ENCODE data around the gene ACTN4.

ACTN4 gene

DNA sequence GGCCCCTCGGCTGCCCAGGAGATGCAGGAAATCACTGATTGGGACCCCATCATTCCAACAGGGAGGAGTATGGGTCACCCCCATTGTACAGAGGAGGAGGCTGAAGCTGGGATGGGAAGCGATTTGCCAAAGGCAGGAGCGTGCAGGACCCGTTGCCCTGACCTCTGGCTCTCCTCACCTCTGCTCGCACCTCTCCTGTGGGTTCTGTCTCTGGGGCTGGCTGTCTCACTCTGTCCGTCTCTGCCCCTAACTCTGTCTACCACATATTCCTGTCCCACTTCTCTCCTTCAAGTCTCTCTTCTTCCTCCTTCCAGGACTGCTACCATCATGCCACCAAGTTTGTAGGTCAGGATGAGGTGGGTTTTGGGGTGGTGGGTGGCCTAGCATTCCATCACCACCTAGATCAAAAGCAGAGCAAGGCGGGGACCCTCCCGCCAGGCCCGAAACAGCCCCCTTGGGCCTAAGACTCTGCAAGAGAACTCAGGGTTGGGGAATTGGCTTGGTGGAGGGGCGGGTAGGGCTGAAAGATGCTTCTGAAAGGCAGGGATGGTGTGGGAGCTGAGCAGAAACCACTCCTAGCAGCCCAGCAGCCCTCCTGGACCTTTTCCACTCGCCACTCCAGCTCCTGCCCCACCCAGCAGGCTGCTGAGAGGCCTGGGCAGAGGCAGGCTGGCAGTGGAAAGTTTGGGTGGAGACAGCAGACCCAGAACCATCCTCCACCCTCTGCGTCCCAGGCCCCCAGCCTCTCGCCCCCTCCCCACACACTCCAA is 126.9 kb downstream of the ACTN4 start:
- DNase-seq, result no peak

DNA sequence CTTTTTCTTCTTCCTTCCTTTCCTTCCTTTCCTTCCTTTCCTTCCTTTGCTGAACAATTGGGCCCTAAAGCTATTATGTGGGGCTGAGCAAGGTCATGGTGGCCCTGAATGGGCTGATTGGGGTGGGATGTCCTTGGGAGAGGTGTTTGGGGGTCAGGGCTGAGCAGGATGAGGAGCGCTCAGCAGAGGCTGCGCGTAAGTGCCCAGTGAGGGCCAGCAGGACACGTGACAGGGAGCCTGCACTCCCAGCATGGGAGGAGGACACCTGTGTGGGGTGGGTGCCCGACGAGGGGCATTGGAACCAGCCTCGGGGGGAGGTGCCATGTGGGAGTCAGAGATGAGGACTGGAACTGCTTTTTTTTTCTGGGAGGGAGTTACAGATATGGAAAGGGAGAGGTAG is 131.3 kb downstream of the ACTN4 start:
- DNase-seq, result no peak

DNA sequence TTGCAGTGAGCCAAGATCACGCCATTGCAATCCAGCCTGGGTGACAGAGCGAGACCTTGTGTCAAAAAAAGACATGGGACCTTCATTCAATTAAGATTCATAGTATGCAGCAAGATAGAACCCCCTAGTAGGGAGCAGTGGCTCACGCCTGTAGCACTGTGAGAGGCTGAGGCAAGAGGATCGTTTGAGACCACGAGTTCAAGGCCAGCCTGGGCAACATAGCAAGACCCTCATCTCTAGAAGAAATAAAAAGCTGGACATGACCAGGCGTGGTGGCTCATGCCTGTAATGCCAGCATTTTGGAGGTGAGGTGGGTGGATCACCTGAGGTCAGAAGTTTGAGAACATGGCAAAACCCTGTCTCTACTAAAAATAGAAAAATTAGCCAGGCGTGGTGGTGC is 133.0 kb downstream of the ACTN4 start:
- no peak for DNase-seq

DNA sequence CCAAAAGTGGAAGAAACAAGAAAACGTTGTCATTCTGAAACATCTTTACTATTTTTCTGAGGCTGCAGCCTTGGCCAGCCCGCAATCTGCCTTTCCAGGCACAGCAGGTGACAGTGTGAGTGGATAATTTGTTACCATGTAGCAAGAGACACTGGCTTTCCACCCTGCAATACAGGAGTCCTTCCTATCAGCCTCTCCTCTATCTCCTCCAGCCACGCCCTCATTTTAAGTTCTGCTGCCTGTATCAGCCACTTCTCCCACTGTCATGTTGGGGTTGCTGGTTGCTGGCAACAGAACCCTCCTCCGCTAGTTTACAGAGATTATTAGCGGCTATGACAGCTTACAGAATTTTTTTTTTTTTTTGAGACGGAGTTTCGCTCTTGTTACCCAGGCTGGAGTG is 133.6 kb downstream of the ACTN4 start:
- no peak for DNase-seq
